Measurements from ENCODE around the gene GRM1. TPM values are rescaled to one million over a fixed set of nuclear protein-coding genes. Genes with fewer than 3 reads are reported as not detected.

GRM1 gene
- total and polyA plus RNA-seq, 2 experiments from 2014 or later, result 0.29 to 0.63 TPM

DNA sequence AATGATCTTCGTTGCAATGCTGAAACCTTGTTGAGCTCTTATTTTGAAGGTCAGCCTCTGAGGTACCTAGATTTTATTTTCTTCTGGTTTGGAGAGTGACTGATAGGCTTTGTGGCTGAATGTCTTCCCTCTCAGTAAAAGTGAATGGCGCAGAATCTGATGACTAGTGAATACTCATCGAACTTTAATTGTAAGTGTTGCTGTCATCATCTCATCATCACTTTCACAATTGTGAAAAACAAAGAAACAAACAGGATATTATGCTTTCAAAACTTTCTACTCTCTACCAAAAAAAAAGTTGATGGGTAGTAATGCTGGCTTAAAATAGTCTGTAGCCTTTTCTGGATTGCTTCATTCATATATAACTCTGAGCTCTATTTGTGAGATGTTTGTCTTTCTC is 275.3 kb downstream of the GRM1 start:
- no peak overlapping the region for H3K27ac Mint-ChIP-seq
- Histone ChIP-seq H3K4me3 (no peak overlapping the region), H3K27me3 (ENCODE audit: insufficient read depth) (no peaks in the 10 kb centered on the region), H3K4me1 (ENCODE audit: insufficient read depth) (peaks cover 8% of the 10 kb centered on the region; the same call in 1 of the 2 replicates), H3K79me2 (replicated peaks; ENCODE audit: insufficient read depth) (no peaks in the 10 kb centered on the region), H3K4me2 (no peak overlapping the region), H4K20me1 (replicated peaks; ENCODE audit: insufficient read depth) (no peaks in the 10 kb centered on the region), H3K9me2 (ENCODE audit: insufficient read depth) (no peaks in the 10 kb centered on the region), H3K27ac (ENCODE audit: low read depth) (no peak overlapping the region), H3K36me3 (ENCODE audit: insufficient read depth) (no peaks in the 10 kb centered on the region), H3F3A (replicated peaks; ENCODE audit: low read depth) (no peaks in the 10 kb centered on the region), H2AFZ (no peak overlapping the region)
- H3K4me3 Mint-ChIP-seq, result no peak overlapping the region
- DNase-seq (ENCODE audit: low spot score) (no peak), ATAC-seq (no peak)
- TF ChIP-seq, protein P1, sequence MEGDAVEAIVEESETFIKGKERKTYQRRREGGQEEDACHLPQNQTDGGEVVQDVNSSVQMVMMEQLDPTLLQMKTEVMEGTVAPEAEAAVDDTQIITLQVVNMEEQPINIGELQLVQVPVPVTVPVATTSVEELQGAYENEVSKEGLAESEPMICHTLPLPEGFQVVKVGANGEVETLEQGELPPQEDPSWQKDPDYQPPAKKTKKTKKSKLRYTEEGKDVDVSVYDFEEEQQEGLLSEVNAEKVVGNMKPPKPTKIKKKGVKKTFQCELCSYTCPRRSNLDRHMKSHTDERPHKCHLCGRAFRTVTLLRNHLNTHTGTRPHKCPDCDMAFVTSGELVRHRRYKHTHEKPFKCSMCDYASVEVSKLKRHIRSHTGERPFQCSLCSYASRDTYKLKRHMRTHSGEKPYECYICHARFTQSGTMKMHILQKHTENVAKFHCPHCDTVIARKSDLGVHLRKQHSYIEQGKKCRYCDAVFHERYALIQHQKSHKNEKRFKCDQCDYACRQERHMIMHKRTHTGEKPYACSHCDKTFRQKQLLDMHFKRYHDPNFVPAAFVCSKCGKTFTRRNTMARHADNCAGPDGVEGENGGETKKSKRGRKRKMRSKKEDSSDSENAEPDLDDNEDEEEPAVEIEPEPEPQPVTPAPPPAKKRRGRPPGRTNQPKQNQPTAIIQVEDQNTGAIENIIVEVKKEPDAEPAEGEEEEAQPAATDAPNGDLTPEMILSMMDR (conservative IDR thresholded peaks at IDR 0.05; ENCODE audit: low read depth in 2 of 2), result no peak
- TF ChIP-seq, protein P2, sequence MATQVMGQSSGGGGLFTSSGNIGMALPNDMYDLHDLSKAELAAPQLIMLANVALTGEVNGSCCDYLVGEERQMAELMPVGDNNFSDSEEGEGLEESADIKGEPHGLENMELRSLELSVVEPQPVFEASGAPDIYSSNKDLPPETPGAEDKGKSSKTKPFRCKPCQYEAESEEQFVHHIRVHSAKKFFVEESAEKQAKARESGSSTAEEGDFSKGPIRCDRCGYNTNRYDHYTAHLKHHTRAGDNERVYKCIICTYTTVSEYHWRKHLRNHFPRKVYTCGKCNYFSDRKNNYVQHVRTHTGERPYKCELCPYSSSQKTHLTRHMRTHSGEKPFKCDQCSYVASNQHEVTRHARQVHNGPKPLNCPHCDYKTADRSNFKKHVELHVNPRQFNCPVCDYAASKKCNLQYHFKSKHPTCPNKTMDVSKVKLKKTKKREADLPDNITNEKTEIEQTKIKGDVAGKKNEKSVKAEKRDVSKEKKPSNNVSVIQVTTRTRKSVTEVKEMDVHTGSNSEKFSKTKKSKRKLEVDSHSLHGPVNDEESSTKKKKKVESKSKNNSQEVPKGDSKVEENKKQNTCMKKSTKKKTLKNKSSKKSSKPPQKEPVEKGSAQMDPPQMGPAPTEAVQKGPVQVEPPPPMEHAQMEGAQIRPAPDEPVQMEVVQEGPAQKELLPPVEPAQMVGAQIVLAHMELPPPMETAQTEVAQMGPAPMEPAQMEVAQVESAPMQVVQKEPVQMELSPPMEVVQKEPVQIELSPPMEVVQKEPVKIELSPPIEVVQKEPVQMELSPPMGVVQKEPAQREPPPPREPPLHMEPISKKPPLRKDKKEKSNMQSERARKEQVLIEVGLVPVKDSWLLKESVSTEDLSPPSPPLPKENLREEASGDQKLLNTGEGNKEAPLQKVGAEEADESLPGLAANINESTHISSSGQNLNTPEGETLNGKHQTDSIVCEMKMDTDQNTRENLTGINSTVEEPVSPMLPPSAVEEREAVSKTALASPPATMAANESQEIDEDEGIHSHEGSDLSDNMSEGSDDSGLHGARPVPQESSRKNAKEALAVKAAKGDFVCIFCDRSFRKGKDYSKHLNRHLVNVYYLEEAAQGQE (IDR thresholded peaks at IDR 0.05; ENCODE audit: unreplicated experiment), result no peak
- TF ChIP-seq EZH2 (IDR thresholded peaks at IDR 0.05; ENCODE audit: low read depth, unreplicated experiment) (no peak), ZNF331 (CRISPR knock-in tag; IDR thresholded peaks at IDR 0.05; ENCODE audit: low read depth) (no peak), JUNB (IDR thresholded peaks at IDR 0.05; ENCODE audit: unreplicated experiment) (no peak), EZH2phosphoT487 (IDR thresholded peaks at IDR 0.05; ENCODE audit: unreplicated experiment) (no peak), ZNF114 (CRISPR knock-in tag; IDR thresholded peaks at IDR 0.05) (no peak), STAT1 (IDR thresholded peaks at IDR 0.05; ENCODE audit: unreplicated experiment) (no peak), NANOG (IDR thresholded peaks at IDR 0.05; ENCODE audit: borderline replicate concordance) (no peak), POLR2AphosphoS5 (IDR thresholded peaks at IDR 0.05; ENCODE audit: low read depth) (no peak)
- TF ChIP-seq, protein P3, sequence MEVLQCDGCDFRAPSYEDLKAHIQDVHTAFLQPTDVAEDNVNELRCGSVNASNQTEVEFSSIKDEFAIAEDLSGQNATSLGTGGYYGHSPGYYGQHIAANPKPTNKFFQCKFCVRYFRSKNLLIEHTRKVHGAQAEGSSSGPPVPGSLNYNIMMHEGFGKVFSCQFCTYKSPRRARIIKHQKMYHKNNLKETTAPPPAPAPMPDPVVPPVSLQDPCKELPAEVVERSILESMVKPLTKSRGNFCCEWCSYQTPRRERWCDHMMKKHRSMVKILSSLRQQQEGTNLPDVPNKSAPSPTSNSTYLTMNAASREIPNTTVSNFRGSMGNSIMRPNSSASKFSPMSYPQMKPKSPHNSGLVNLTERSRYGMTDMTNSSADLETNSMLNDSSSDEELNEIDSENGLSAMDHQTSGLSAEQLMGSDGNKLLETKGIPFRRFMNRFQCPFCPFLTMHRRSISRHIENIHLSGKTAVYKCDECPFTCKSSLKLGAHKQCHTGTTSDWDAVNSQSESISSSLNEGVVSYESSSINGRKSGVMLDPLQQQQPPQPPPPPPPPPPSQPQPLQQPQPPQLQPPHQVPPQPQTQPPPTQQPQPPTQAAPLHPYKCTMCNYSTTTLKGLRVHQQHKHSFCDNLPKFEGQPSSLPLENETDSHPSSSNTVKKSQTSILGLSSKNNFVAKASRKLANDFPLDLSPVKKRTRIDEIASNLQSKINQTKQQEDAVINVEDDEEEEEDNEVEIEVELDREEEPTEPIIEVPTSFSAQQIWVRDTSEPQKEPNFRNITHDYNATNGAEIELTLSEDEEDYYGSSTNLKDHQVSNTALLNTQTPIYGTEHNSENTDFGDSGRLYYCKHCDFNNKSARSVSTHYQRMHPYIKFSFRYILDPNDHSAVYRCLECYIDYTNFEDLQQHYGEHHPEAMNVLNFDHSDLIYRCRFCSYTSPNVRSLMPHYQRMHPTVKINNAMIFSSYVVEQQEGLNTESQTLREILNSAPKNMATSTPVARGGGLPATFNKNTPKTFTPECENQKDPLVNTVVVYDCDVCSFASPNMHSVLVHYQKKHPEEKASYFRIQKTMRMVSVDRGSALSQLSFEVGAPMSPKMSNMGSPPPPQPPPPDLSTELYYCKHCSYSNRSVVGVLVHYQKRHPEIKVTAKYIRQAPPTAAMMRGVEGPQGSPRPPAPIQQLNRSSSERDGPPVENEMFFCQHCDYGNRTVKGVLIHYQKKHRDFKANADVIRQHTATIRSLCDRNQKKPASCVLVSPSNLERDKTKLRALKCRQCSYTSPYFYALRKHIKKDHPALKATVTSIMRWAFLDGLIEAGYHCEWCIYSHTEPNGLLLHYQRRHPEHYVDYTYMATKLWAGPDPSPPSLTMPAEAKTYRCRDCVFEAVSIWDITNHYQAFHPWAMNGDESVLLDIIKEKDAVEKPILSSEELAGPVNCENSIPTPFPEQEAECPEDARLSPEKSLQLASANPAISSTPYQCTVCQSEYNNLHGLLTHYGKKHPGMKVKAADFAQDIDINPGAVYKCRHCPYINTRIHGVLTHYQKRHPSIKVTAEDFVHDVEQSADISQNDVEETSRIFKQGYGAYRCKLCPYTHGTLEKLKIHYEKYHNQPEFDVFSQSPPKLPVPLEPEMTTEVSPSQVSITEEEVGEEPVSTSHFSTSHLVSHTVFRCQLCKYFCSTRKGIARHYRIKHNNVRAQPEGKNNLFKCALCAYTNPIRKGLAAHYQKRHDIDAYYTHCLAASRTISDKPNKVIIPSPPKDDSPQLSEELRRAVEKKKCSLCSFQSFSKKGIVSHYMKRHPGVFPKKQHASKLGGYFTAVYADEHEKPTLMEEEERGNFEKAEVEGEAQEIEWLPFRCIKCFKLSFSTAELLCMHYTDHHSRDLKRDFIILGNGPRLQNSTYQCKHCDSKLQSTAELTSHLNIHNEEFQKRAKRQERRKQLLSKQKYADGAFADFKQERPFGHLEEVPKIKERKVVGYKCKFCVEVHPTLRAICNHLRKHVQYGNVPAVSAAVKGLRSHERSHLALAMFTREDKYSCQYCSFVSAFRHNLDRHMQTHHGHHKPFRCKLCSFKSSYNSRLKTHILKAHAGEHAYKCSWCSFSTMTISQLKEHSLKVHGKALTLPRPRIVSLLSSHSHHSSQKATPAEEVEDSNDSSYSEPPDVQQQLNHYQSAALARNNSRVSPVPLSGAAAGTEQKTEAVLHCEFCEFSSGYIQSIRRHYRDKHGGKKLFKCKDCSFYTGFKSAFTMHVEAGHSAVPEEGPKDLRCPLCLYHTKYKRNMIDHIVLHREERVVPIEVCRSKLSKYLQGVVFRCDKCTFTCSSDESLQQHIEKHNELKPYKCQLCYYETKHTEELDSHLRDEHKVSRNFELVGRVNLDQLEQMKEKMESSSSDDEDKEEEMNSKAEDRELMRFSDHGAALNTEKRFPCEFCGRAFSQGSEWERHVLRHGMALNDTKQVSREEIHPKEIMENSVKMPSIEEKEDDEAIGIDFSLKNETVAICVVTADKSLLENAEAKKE (CRISPR knock-in tag; IDR thresholded peaks at IDR 0.05), result no peak
- TF ChIP-seq, protein P4, sequence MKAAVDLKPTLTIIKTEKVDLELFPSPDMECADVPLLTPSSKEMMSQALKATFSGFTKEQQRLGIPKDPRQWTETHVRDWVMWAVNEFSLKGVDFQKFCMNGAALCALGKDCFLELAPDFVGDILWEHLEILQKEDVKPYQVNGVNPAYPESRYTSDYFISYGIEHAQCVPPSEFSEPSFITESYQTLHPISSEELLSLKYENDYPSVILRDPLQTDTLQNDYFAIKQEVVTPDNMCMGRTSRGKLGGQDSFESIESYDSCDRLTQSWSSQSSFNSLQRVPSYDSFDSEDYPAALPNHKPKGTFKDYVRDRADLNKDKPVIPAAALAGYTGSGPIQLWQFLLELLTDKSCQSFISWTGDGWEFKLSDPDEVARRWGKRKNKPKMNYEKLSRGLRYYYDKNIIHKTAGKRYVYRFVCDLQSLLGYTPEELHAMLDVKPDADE (IDR thresholded peaks at IDR 0.05), result no peak
- no peaks in the 10 kb centered on the region for H3K36me3 Mint-ChIP-seq (ENCODE audit: low read depth)
- H3K9me3 Mint-ChIP-seq, result no peaks in the 10 kb centered on the region
- peaks cover 8% of the 10 kb centered on the region for H3K4me1 Mint-ChIP-seq
- H3K27me3 Mint-ChIP-seq (ENCODE audit: insufficient read depth, low read depth, poor library complexity), result no peaks in the 10 kb centered on the region
